HG02884 (cell line): ENCODE results near the gene UGT1A3.

Experiments
- ATAC-seq: cut with Tn5 transposase; IDR thresholded peaks from one replicate; pipeline ENCODE4 v1.9.1; 2021; ENCODE audit warnings: mild to moderate bottlenecking, moderate library complexity; ENCODE audit not compliant: unreplicated experiment

The UGT1A3 gene

DNA sequence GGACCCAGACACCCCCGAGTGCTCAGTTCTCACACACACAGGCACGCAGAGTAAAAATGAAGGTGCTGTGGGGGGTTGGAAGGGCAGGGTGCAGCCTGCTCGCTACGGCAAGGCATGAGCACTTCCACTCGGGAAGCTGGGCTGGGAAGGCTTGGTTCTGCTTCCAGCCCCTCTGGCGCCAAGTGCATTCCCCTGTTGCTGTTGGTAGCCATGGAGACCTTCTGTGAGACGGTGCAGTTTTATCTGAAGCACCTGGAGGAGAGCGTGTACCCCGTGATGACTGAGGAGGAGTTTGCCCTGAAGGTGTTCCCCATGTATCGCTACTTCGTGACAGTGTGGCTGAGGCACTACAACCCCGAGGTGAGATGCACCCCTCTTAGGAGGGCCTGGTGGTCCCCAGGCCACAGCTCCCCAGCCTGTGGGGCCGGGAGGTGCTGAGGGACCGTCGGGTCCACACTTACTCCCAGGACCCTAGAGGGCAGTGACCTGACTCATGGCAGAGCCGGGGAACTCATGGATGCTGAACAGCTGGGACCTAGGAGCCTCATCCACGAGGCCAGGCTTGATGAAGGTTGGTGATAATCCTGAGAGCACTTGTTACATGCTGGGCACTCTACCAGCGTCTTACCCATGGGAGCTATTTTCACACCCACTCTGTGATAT lies 64.8 kb downstream of the UGT1A3 start:
- no peak for ATAC-seq

DNA sequence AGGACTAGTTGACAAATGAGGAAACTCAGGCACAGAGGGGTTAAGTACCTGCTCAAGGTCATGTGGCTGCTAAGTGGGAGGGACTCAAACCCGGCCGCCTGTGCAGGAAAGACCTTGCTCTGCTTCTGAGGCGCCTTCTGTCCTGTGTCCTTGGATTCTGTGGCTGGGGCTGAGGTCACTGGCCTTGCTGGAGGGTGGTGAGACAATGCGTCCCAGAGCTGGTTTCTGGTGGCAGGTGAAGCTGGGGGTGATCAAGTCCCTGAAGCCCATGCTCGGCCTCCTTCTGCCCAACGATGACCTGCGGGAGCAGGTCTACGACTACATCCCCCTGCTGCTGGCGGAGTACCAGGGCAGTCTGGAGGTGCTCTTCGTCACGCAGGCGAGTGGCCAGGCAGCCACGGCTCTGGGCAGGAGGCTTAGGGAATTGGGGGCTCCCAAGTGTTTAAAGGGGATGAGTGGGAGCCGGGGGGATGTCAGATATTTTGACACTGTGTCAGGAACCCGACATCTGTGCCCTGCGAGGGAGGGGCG lies 65.4 kb downstream of the UGT1A3 start:
- ATAC-seq: no peak

GRCh38 chr2:233795735-233796171 lies 66.9 kb downstream of the UGT1A3 start:
- no peak for ATAC-seq

DNA sequence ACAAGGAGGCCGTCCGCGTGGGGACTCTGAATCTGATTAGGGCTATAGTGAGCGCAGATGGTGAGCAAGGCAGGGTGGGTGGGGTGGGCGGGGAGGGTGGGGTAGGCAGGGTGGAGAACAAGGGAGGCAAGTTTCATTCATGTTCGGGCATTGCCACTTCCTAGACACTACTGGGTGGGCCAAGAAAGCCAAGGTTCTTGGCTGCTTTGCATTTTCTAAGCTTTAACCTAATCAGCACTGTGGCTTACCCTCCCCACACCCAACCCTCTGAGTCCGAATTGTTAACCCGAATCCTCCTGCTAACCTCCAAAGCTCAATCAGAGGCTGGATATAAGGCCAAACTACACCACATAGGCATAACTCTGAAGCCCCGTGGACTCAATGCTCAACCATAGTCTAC lies 67.4 kb downstream of the UGT1A3 start:
- no peak for ATAC-seq

DNA sequence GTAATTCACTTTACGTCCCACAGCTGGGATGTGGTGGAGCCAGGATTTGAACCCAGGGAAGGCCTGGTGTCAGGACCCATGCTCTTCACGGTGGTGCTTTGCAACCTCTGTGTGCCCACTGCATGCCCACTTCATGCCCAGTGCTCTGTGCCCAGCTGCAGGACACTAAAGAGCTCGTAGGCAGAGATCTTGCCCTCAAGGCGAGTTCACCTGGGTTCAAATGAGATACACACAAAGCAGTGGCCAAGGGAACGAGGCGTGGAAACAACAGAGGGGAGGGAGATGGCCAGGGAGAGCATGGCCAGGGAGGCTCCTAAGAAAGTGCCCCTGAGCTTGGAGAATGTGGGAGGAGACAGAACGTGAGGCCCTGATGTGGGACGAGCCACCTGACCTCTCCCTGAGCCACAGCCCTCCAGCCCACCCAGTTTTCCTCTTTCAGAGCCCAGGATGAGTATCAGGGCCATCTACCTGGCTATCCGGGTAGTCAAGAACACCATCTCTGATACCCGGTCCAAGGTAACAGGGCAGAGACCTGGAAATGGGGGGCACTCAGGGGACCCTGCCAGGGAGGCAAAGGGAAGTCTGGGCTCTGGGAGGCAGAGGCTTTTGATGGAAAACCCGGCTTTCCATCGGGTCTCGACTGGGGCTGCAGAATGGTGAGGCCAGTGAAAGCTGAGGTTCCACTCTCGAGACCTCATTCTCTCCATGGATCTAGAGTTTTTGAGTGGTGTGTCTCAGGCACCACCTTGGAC lies 69.7 kb downstream of the UGT1A3 start:
- no peak for ATAC-seq

DNA sequence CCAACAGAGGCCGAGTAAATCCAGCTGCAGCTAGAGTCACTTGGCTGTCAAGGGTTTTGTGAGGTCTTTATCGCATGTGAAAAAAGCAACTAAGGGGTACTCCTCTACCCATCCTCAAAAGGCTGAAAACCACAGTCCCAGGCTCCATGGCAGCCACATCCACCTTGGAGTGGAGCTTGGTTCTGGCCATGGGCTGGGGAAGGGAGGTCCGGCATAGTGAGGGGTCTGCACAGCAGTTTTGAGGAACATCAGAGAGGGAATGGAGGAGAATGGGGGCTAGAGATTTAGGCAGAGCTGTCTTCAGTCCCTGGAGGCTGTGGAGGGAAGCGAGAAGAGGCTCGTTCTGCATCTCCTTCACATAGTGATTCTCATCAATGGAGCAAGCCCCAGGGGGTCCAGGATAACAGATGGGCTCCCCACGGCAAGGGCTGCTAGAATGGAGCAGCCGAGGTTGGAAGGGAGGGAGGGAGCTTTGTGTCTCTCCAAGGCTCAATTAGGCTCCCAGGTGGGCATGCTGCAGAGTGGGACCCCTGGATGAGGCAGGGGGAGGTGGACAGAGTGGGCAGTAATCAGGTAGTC lies 70.3 kb downstream of the UGT1A3 start:
- ATAC-seq: no peak

DNA sequence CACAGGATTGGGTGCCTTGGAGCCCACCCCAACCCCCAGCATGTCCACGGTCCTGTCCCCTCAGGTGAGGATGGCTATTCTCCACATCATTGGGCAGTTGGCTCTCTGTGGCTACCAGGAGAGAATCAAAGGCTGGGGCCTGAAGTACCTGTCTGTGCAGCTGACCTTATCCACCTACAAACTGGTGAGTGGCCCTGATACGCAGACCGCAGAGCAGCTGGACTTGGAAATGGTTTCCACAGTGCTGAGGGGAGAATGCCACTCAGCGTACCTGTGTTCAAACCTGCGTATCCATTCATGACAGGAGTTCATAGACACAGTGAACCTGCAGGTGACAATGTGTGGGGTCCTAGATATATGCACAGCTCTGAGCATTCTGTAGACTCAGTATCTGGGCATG lies 70.9 kb downstream of the UGT1A3 start:
- no peak for ATAC-seq

DNA sequence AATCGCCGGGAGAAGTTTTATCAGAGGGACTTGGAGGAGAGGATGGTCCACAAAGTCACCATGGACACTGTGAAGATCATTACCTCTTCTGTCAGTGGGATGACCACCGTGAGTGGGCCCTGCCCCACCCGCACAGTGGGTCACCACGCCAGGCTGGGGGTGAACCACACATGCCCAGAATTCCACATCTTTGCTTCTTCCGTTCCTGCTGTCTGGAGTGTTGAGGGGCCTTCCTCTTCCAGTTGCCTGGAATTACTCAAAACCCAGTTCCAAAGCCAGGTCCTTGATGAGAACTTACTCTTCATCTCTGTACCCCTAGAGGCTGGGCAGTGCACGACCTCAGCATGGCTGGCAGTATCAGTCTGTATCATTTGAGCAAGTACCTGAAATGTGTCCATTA lies 71.4 kb downstream of the UGT1A3 start:
- no peak for ATAC-seq

DNA sequence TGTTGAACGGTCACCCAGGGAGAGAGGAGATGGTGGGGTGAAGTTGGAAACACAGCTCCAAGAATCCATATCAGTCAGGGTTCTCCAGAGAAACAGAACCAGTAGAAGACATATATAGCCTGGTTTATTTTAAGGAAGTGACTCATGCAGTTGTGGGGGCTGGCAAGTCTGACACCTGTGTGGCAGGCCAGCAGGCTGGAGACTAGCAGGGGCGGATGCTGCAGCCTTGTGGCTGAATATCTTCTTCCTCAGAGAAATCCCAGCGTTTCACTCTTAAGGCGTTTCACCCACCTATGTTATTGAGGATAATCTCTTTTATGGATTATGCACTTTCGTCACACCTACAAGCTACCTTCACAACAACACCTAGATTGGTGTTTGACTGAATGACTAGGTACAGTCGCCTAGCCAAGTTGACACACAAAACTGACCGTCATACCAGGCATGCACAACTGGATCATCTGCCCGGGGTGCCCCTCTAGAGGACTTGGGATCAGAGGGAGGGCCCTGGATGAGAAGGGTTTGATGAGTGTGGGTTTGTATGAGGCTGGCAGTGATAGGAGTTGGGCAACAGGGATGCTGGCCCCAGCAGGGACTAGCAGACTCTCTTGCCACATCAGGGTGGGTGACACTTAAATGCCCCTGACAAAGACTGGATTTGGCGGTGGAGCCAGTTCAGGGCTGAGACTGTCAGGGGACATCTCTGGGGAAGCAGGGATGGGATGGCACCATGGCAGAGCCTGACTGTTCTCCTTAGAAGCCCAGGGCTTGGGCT lies 72.7 kb downstream of the UGT1A3 start:
- ATAC-seq: no peak

DNA sequence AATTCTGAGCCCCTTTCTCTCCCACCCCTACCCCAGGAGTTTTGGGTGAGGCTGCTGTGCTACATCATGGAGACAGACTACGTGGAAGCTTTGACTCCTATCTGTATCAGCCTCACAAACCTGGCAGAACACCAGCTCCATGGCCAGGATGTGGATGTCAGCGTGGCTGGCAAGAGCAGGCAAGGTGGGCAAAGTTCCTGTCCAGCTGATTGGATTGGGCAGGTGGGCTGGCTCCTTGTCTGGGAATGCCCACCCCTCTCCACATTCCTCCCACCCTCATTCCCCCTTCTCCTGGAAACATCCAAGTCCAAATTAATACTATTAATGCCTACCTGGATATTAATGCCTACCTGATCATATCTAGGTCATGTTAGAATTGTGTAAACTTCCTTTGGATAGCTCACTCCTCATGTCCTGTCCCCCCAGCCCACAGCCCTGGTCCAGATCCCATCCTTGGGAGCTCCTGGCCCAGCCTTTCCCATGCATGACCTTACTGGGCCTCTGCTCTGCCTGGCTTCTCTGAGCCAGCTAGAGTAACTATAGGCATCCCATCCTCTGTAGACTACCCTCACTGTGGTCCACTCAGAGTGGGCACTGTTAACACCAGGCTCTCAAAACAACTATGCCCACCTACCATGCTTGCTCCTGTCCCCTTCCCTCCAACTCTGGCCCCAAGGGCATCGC lies 73.4 kb downstream of the UGT1A3 start:
- no peak for ATAC-seq

DNA sequence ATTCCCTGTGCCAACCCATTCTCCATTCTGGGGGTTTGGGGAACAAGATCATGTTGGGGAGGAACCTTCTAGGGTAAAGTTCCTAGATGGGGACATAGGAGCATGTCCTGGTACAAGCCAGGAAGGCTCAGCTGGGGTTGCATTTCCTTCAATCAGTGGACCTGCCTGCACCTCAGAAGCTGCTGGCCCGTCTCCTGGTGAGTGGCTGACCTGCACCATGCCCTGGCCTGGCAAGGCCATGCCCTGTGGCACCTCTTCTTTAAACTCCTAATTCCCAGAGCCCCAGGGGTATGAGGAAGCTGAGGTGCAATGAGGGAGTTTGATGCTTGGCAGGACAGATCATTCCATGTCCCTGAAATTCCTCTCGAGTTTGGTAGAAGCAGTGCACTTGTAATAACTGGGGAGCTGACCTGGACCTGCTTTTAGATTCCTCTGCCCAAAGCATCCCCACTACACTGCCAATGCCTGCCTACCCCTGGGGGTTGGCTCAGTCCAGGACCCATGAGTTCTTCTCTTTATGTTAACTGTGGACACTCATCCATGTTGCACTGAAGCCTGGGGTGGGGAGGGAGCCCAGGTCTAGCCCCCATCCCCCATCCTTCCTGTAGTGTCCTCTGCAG lies 74.6 kb downstream of the UGT1A3 start:
- no peak for ATAC-seq

- no peak for ATAC-seq
These were observed 75.2 kb downstream of the UGT1A3 start for GRCh38 chr2:233803994-233804393.

DNA sequence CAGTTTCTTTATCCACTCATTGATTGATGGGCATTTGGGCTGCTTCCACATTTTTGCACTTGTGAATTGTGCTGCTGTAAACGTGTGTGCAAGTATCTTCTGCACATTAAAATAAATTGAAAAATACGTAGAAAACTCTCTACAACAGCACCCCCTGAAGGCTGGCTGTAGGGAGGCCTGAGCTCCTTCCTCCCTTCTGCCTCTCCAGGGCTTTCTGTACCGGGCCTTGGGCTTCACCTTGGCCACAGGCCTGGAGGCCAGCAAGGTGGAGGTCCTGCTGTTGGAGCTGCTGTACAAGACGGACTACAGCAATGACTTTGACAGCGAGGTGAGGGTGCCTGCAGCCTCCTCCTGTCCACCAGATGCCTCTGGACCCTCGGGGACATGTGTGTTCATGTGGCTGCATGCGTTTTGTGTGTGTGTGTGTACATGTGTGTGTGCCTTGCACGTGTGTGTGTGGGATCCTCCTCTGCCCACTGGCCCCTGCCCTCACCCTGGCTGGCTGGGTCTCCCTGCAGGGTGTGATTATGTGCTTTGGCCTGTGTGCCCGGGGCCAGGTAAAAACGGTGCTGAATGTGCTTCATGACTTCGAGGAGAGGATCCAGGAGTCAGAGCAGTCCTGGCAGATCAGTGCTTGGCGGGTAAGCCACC lies 78.5 kb downstream of the UGT1A3 start:
- ATAC-seq: no peak

DNA sequence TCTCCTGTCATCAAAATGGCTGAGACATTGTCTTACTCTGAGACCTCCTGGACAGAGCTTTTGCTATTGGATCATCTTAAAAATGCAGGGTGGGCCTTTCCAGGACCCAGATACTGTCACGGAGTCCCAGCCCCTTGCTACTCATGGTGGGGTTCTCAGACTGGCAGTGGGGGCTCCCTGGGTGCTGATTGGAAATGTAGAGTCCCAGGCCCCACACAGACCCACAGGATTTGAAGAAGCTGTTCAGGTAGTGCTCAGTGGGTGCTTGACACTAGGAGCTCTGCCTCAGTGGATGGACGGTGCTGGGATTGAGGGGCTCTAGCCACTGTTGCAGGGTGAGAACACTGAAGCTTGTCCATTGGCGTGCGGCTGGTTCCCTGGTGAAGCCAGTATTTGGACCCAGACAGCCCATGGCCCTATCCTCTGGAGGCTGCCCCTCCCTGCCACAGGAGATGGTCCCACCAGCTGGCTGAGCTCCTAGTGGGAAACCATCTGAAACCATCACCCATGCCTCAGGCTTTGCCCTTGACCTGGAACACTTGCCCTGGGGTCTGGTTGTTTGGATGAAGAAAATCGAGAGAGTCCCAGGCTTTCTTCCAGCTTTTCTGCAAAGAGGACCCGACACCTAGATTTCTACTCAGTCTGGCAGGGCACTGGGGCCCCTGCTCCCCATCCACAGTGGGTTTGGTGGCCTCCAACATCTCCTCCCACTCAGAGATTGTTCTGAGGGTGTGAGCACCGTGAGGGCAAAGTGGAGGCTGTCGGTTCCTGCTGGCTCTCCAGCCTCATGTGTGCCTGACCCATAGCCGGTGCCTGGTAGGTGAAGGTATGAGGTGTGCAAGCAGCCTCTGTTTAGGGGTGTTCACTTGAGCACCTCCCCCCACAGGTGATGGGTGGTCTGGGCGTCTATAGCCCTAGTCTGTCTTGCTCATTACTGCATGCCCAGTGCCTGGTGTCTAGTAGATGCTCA lies 79.4 kb downstream of the UGT1A3 start:
- ATAC-seq: no peak

DNA sequence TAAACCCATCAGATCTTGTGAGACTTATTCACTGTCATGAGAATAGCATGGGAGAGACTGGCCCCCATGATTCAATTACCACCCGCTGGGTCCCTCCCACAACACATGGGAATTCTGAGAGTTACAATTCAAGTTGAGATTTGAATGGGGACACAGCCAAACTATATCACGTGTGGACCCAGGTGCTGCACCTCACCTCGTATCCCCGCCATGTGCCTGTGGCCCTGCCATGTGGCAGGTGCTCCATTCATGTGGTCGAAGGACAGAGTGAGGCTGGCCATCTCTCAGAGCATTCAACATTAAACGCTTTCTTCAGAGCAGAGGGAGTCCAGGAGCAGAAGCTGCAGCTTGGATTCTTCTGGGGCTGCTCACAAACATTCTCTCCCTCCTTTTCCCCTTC lies 81.5 kb downstream of the UGT1A3 start:
- no peak for ATAC-seq

GRCh38 chr2:233811087-233811486 lies 82.2 kb downstream of the UGT1A3 start:
- ATAC-seq: no peak

DNA sequence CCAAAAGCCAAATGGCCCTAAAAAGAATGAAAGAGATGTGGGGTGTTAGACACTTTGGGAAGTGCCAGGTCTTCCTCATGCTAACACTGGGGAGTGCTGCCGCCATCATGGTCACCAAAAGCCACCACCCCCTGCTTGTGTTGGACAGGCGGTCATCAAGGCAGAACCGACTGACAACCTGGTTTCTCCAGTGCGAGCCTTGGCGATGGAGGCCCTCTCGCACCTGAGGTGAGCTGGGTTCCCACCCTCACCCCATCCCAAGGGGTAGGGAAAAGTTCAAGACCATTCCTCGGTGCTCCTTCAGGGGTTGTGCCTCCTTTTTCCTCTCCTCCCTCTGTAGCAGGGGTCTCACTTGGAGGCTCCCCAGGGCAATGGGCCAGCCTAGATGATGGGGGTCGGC lies 82.9 kb downstream of the UGT1A3 start:
- no peak for ATAC-seq

- no peak for ATAC-seq
These were observed 84.6 kb downstream of the UGT1A3 start for GRCh38 chr2:233813236-233814055.
